Right lobe of liver (tissue), 6 donors: Measurements from ENCODE around the gene FAXC. TPM values are rescaled to one million over a fixed set of nuclear protein-coding genes. Genes with fewer than 3 reads are reported as not detected.

Source experiments
- ATAC-seq, 4 donors: fragments of 200-7000 bp; cut with Tn5 transposase; one replicate each; pipeline ENCODE4 v1.9.1; 2020; ENCODE audit warnings: mild to moderate bottlenecking in 4 of 4, moderate library complexity in 4 of 4
- DNase-seq, 3 donors: peaks; one replicate each; pipeline ENCODE4 v3.0.0-alpha.2; 2020
- H3K27ac ChIP-seq, 3 donors: fragments of 200-600 bp; one replicate each; pipeline ENCODE4 v1.8.0; 2022
- H3K27me3 ChIP-seq, 2 donors: fragments of 200-600 bp; one replicate each; pipeline ENCODE4 v1.8.0; 2022
- H3K36me3 ChIP-seq, 4 donors: fragments of 200-600 bp; sonication (generic) in 1 of 4; one replicate each; pipeline versions ENCODE4 v1.5.1 to v1.8.0; 2017 to 2022; ENCODE audit warnings: control low read depth in 1 of 4
- H3K4me1 ChIP-seq, 4 donors: fragments of 200-600 bp; sonication (generic) in 1 of 4; one replicate each; pipeline versions ENCODE4 v1.5.1 to v1.8.0; 2017 to 2022; ENCODE audit warnings: control low read depth in 1 of 4
- H3K4me3 ChIP-seq, 3 donors: fragments of 200-600 bp; one replicate each; pipeline ENCODE4 v1.8.0; 2022
- H3K9me3 ChIP-seq, 4 donors: fragments of 200-600 bp; sonication (generic) in 1 of 4; one replicate each; pipeline versions ENCODE4 v1.5.1 to v1.8.0; 2017 to 2022; ENCODE audit warnings: control low read depth in 1 of 4
- CTCF ChIP-seq, 4 donors: fragments of 200-600 bp in 3 of 4; fragments of 450-650 bp in 1 of 4; IDR thresholded peaks; one replicate each; pipeline versions ENCODE4 v1.5.1 to v1.8.0; 2016 to 2022; ENCODE audit warnings: antibody characterized with exemption in 4 of 4, mild to moderate bottlenecking in 2 of 4
- POLR2A ChIP-seq: fragments of 450-650 bp; IDR thresholded peaks from one replicate; pipeline ENCODE4 v1.6.1; 2017; ENCODE audit warnings: antibody characterized with exemption, mild to moderate bottlenecking
- WGBS: methylation state at CpG from one replicate; pipeline ENCODE4 v1.1.6; 2018; ENCODE audit warnings: low coverage, low lambda C conversion rate; ENCODE audit not compliant: insufficient coverage; ENCODE audit errors: missing lambda C conversion rate; 5-methylcytosine and 5-hydroxymethylcytosine counted together
- intact Hi-C, 2 donors: fragments of 100-400 bp; cut with DNase I; formaldehyde crosslinking; loops; one replicate each; pipeline versions ENCODE4 v1.11.2 to v1.14.1; 2022
- total RNA-seq, 6 experiments: library from RNA; depleted of rRNA in 2 of 6; stranded (reverse); fragments of >200 nt in 2 of 6; fragmentation: NEBNext Ultra II Directional in 3 of 6; extraction: Animal tissue kit (Norgen Biotek cat#: 25700) in 3 of 6; gene quantifications; one replicate each; pipeline versions ENCODE4 v1.1.0 to v1.2.4, GENCODE V29; 2016 to 2023
- donor health status: DM: no; HTN: yes; CAD: no.
- donor health status: DM: no; HTN: no; CAD: no.
- donor health status: DM: no; HTN: no; CAD: no.
- donor health status: DM: no; HTN: yes; CAD: no.
- donor health status: DM: no; HTN: yes; CAD: no.

The FAXC gene
- total RNA-seq, 6 experiments from 2014 or later: not detected

DNA sequence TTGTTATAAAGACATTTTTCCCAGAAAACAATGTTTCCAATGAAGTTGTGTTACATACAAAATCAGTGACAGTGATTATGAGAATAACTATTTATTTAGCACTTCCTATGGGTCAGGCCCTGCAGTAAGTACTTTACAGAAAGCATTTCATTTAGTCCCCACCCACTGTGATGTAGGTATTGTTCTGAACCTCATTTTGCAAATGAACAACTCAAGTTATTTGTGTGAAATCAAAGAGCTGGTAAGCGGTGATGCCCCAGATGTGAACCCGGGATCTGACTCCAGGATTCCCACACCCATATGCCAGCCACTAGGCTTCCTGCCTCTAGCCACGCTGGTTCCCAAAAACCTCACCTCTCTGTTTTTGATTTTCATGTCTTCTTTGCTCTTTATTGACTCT is 30.9 kb downstream of the FAXC start:
- Histone ChIP-seq H3K9me3 (no peaks in the 10 kb centered on the region), H3K27ac (no peak overlapping the region), H3K4me1 (no peaks in the 10 kb centered on the region), H3K36me3 (no peaks in the 10 kb centered on the region), H3K27me3 (no peaks in the 10 kb centered on the region), H3K4me3 (no peak overlapping the region)
- no peak for TF ChIP-seq POLR2A
- TF ChIP-seq CTCF (IDR thresholded peaks at IDR 0.05): no peak
- WGBS: 86% methylated on average over 3 of the region's 3 CpGs
- intact Hi-C loops: no loop called here
- ATAC-seq: no peak
- DNase-seq: no peak

DNA sequence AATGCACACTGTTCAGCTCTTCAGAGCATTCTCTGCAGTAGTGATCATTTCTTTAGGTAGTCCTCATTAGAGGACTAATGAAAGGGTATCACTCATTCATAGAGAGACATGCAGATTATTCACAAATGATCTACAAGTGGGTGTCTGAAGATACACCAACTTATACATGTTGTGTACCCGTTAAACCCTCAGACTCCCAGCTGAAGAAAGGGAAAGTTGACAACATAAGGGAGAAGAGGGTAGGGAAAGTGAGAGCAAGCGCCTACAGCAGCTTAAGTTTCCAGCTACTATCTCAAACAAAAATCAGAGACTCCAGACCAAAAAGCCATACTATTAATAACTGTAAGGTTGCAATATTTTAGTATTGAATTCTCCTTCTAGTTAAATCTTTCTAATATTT is 37.1 kb downstream of the FAXC start:
- no peak for TF ChIP-seq CTCF (IDR thresholded peaks at IDR 0.05)
- no peak for TF ChIP-seq POLR2A
- H3K36me3 ChIP-seq: no peaks in the 10 kb centered on the region
- H3K9me3 ChIP-seq: no peaks in the 10 kb centered on the region
- ATAC-seq (no peak), DNase-seq (no peak)
- intact Hi-C loops: no loop called here
- H3K4me3 ChIP-seq: no peak overlapping the region
- WGBS: 25% methylated on average over 2 of the region's 2 CpGs
- no peaks in the 10 kb centered on the region for H3K27me3 ChIP-seq
- no peak overlapping the region for H3K27ac ChIP-seq
- H3K4me1 ChIP-seq: no peaks in the 10 kb centered on the region

DNA sequence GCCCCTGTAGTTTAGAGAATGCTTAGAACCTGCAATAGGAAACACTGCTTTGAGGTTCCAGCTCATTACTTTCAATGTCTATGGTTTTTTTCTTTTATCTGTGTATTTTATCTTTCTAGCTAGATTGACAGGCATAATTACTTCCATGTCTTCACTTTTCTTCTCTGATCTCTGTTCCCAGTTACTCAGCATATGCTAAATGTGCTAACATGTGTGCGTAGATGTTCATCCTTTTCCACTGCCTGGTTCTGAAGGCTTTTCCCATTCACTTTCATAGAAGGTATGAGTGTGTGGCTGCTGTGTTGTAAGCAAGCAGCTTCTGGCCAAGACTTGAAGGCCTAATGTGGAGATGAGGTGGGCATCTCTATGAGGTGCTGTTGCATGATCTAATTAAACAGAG is 38.9 kb downstream of the FAXC start:
- WGBS: 73% methylated on average over 1 of the region's 1 CpG
- Histone ChIP-seq H3K27ac (no peak overlapping the region), H3K4me3 (no peak overlapping the region), H3K4me1 (no peaks in the 10 kb centered on the region), H3K9me3 (no peaks in the 10 kb centered on the region), H3K36me3 (no peaks in the 10 kb centered on the region), H3K27me3 (no peaks in the 10 kb centered on the region)
- ATAC-seq (no peak), DNase-seq (no peak)
- intact Hi-C loops: no loop called here
- no peak for TF ChIP-seq CTCF (IDR thresholded peaks at IDR 0.05)
- TF ChIP-seq POLR2A: no peak

- 65% methylated on average over 2 of the region's 4 CpGs for WGBS
- TF ChIP-seq CTCF (IDR thresholded peaks at IDR 0.05) (no peak), POLR2A (no peak)
- no peaks in the 10 kb centered on the region for H3K36me3 ChIP-seq
- intact Hi-C loops: no loop called here
- no peak overlapping the region for H3K27ac ChIP-seq
- DNase-seq (no peak), ATAC-seq (no peak)
- no peak overlapping the region for H3K4me3 ChIP-seq
- no peaks in the 10 kb centered on the region for H3K9me3 ChIP-seq
- H3K27me3 ChIP-seq: no peaks in the 10 kb centered on the region
- no peaks in the 10 kb centered on the region for H3K4me1 ChIP-seq
These were observed 39.9 kb downstream of the FAXC start for GRCh38 chr6:99309557-99309956.

GRCh38 chr6:99308788-99309187 is 40.7 kb downstream of the FAXC start:
- DNase-seq (no peak), ATAC-seq (no peak)
- Histone ChIP-seq H3K36me3 (no peaks in the 10 kb centered on the region), H3K9me3 (no peaks in the 10 kb centered on the region), H3K27ac (no peak overlapping the region), H3K4me3 (no peak overlapping the region), H3K4me1 (no peaks in the 10 kb centered on the region), H3K27me3 (no peaks in the 10 kb centered on the region)
- TF ChIP-seq POLR2A (no peak), CTCF (IDR thresholded peaks at IDR 0.05) (no peak)
- intact Hi-C loops: no loop called here
- 43% methylated on average over 3 of the region's 3 CpGs for WGBS
